PC-3 (cell line): ENCODE data around the gene ADPRHL1.

Source experiments
- CTCF ChIP-seq: fragments of 300-600 bp; sonication (generic); conservative IDR thresholded peaks from 2 replicates; pipeline ENCODE4 v1.5.1; 2017; ENCODE audit warnings: antibody characterized with exemption, low read depth, mild to moderate bottlenecking, low read length
- EZH2phosphoT487 ChIP-seq: fragments of 300-600 bp; sonication (generic); IDR thresholded peaks from 2 replicates; pipeline ENCODE4 v1.6.1; 2018; ENCODE audit warnings: mild to moderate bottlenecking, antibody characterized with exemption, low read length, borderline replicate concordance

GRCh38 chr13:113411216-113412023 is 41.9 kb downstream of the ADPRHL1 start:
- TF ChIP-seq CTCF = no peak
- no peak for TF ChIP-seq EZH2phosphoT487
